Choroid plexus epithelial cell (primary cell): Measurements from ENCODE around the gene CEACAM18.
A peak's percentile ranks its signal among the peaks of the same experiment; 100 is the strongest.
"Not testable (repeated sequence)": the region's sequence is repeated elsewhere in the genome, so short reads cannot be mapped to it uniquely, and the experiment has no call there.

ENCODE experiments used
- DNase-seq: peaks from one replicate; pipeline ENCODE4 v3.0.0-alpha.2; 2010; ENCODE audit warnings: low read depth
- H3K4me3 ChIP-seq: 2 replicates; pipeline ENCODE4 v1.5.1; 2011; ENCODE audit warnings: low read depth, mild to moderate bottlenecking, control low read depth, low read length, moderate library complexity
- CTCF ChIP-seq: conservative IDR thresholded peaks from 2 replicates; pipeline ENCODE4 v1.5.1; 2011; ENCODE audit warnings: low read depth, mild to moderate bottlenecking, control low read depth, inconsistent platforms, low read length, moderate library complexity

CEACAM18 gene

GRCh38 chr19:51440846-51441409, 37.4 kb upstream of the CEACAM18 start:
- no peak for TF ChIP-seq CTCF
- peak; percentile 9 for DNase-seq
- H3K4me3 ChIP-seq: no peak overlapping the region

- DNase-seq: no peak
- no peak for TF ChIP-seq CTCF
- no peak overlapping the region for H3K4me3 ChIP-seq
These were observed 36.6 kb upstream of the CEACAM18 start for GRCh38 chr19:51441410-51442390.

GRCh38 chr19:51447510-51447909, 30.8 kb upstream of the CEACAM18 start:
- H3K4me3 ChIP-seq, DNase-seq: not testable (repeated sequence)

- H3K4me3 ChIP-seq: no peak overlapping the region
- no peak for DNase-seq
- TF ChIP-seq CTCF: no peak
These were observed 30.3 kb upstream of the CEACAM18 start for GRCh38 chr19:51448011-51448410.

- no peak for TF ChIP-seq CTCF
- no peak for DNase-seq
- no peak overlapping the region for H3K4me3 ChIP-seq
These were observed 29.8 kb upstream of the CEACAM18 start for GRCh38 chr19:51448411-51449016.

GRCh38 chr19:51450730-51451307, 27.5 kb upstream of the CEACAM18 start:
- H3K4me3 ChIP-seq: no peak overlapping the region
- TF ChIP-seq CTCF: no peak
- DNase-seq: no peak
